ENCODE results near the gene TM9SF1.

- no peak for TF ChIP-seq CTCF (IDR thresholded peaks at IDR 0.05; ENCODE audit: low read length)
- TF ChIP-seq EZH2 (IDR thresholded peaks at IDR 0.05; ENCODE audit: borderline replicate concordance, low read length) = no peak
These were observed 23.6 kb downstream of the TM9SF1 start, which contains the start of gene REC8 for GRCh38 chr14:24171422-24172260.
